K562 (cell line): Measurements from ENCODE around the gene CD151. TPM values are rescaled to one million over a fixed set of nuclear protein-coding genes. Genes with fewer than 3 reads are reported as not detected.

Experiments
- ATAC-seq: fragments of 200-7000 bp; cut with Tn5 transposase; 3 replicates; pipeline ENCODE4 v1.9.1; 2020; ENCODE audit warnings: moderate library complexity
- BruUV-seq: library from RNA; stranded (reverse); fragments of 400-500 nt; replicated peaks from 2 replicates; lab custom pipeline; 2021; lab: Mats Ljungman, UMichigan
- CTCF ChIA-PET: fragments of 300-600 bp; formaldehyde crosslinking; extraction: SDS; loops from one replicate; lab custom pipeline; 2021; ENCODE audit warnings: low intra/inter-chr PET ratio; lab: Yijun Ruan, JAX
- POLR2A ChIA-PET: fragments of 300-600, 350-650 bp; sonication (Branson Sonifier 250); formaldehyde crosslinking; extraction: SDS; loops from one replicate; lab custom pipeline; 2021; ENCODE audit warnings: antibody characterized with exemption, inconsistent platforms; lab: Yijun Ruan, JAX
- DNase-seq, 4 experiments: peaks; one replicate each; pipeline versions ENCODE4 v3.0.0 to v3.0.0-alpha.2; 2011 to 2018; ENCODE audit warnings: low spot score in 3 of 4, mixed read lengths in 3 of 4; ENCODE audit errors: extremely low read depth in 1 of 4
- FAIRE-seq: peaks from 2 replicates; lab custom pipeline; 2011; peaks lifted over from hg19 to GRCh38; lab: Jason Lieb, UNC
- H2AFZ ChIP-seq: 2 replicates; pipeline ENCODE4 v1.6.0; 2011; ENCODE audit warnings: low read depth, low read length, control low read depth, inconsistent platforms
- H3K27ac ChIP-seq: fragments of 200-600 bp; 3 replicates; pipeline ENCODE4 v1.8.0; 2011; ENCODE audit warnings: low read depth, mild to moderate bottlenecking, control low read depth, inconsistent platforms, low read length, moderate library complexity, mixed read lengths; ENCODE audit errors: extremely low read depth
- H3K27me3 ChIP-seq, 2 experiments: fragments of 300-600 bp in 1 of 2; 2 replicates in 1 of 2; 3 replicates in 1 of 2; pipeline versions ENCODE4 v1.6.0 to v1.8.0; 2011; ENCODE audit warnings: inconsistent platforms in 2 of 2, low read length in 2 of 2, mild to moderate bottlenecking in 1 of 2, mixed read lengths in 1 of 2, moderate library complexity in 1 of 2; ENCODE audit not compliant: control insufficient read depth in 2 of 2, insufficient read depth in 2 of 2
- H3K36me3 ChIP-seq: fragments of 300-600 bp; 3 replicates; pipeline ENCODE4 v1.8.0; 2011; ENCODE audit warnings: mild to moderate bottlenecking, low read length, inconsistent platforms; ENCODE audit not compliant: control insufficient read depth, insufficient read depth
- H3K4me1 ChIP-seq, 2 experiments: fragments of 200-600 bp in 1 of 2; replicated peaks in 1 of 2; 2 replicates in 1 of 2; 3 replicates in 1 of 2; pipeline versions ENCODE4 v1.5.1 to v1.8.0; 2011; ENCODE audit warnings: inconsistent platforms in 2 of 2, low read length in 2 of 2, mild to moderate bottlenecking in 1 of 2, mixed read lengths in 1 of 2, moderate library complexity in 1 of 2; ENCODE audit not compliant: control insufficient read depth in 2 of 2, insufficient read depth in 2 of 2
- H3K4me2 ChIP-seq: 2 replicates; pipeline ENCODE4 v1.6.1; 2011; ENCODE audit warnings: low read length, control low read depth, inconsistent platforms, mixed read lengths; ENCODE audit not compliant: insufficient read depth
- H3K4me3 ChIP-seq: fragments of 200-600 bp; sonication (generic), shearing (Covaris generic); 2 replicates; pipeline ENCODE4 v1.5.1; 2016; ENCODE audit warnings: control low read depth, inconsistent platforms
- H3K79me2 ChIP-seq: fragments of 200-600 bp; 3 replicates; pipeline ENCODE4 v1.8.0; 2011; ENCODE audit warnings: low read length, inconsistent platforms; ENCODE audit not compliant: control insufficient read depth, insufficient read depth
- H3K9ac ChIP-seq, 2 experiments: 2 replicates each; pipeline versions ENCODE4 v1.6.0 to v1.6.1; 2011; ENCODE audit warnings: low read depth in 2 of 2, low read length in 2 of 2, control low read depth in 1 of 2, inconsistent platforms in 1 of 2, mild to moderate bottlenecking in 1 of 2, mixed read lengths in 1 of 2; ENCODE audit not compliant: insufficient read depth in 1 of 2
- H3K9me1 ChIP-seq: one replicate; pipeline ENCODE4 v1.6.0; 2011; ENCODE audit warnings: inconsistent platforms, mild to moderate bottlenecking, low read length, moderate library complexity; ENCODE audit not compliant: control insufficient read depth, insufficient read depth
- H3K9me3 ChIP-seq: replicated peaks from 2 replicates; pipeline ENCODE4 v1.5.1; 2011; ENCODE audit warnings: low read depth, low read length, inconsistent platforms; ENCODE audit not compliant: control insufficient read depth, insufficient read depth
- H4K20me1 ChIP-seq: replicated peaks from 2 replicates; pipeline ENCODE4 v1.6.1; 2011; ENCODE audit warnings: low read length, inconsistent platforms, mixed read lengths; ENCODE audit not compliant: control insufficient read depth, insufficient read depth
- CBX1 ChIP-seq: sonication (generic); IDR thresholded peaks from 2 replicates; pipeline ENCODE4 v1.6.1; 2016; ENCODE audit warnings: antibody characterized with exemption, low read depth, mild to moderate bottlenecking
- DMBX1 ChIP-seq: fragments of 250-450 bp; sonication (Bioruptor Pico); IDR thresholded peaks from 2 replicates; pipeline ENCODE4 v1.8.0; 2022; ENCODE audit warnings: inconsistent platforms, mild to moderate bottlenecking, moderate library complexity, borderline replicate concordance
- HMGN3 ChIP-seq: IDR thresholded peaks from 2 replicates; pipeline ENCODE4 v1.6.1; 2011; ENCODE audit warnings: borderline replicate concordance, low read depth, mild to moderate bottlenecking, mixed read lengths, low read length; ENCODE audit not compliant: insufficient read length; ENCODE audit errors: extremely low read depth
- MCM3 ChIP-seq: fragments of 450-650 bp; IDR thresholded peaks from 2 replicates; pipeline ENCODE4 v1.6.1; 2016
- NCOA4 ChIP-seq: fragments of 450-650 bp; IDR thresholded peaks from 2 replicates; pipeline ENCODE4 v1.6.1; 2018; ENCODE audit warnings: mild to moderate bottlenecking; ENCODE audit not compliant: partially characterized antibody
- RFX7 ChIP-seq: fragments of 250-450 bp; sonication (Bioruptor Pico); IDR thresholded peaks from 2 replicates; pipeline ENCODE4 v1.5.1; 2021; ENCODE audit warnings: mild to moderate bottlenecking
- SAFB ChIP-seq: fragments of 200-400 bp; formaldehyde crosslinking; IDR thresholded peaks from 2 replicates; pipeline ENCODE4 v1.6.1; 2017; ENCODE audit warnings: low read depth, low read length, borderline replicate concordance
- SMARCE1 ChIP-seq: fragments of 450-650 bp; IDR thresholded peaks from 2 replicates; pipeline ENCODE4 v1.7.1; 2016; ENCODE audit warnings: mild to moderate bottlenecking
- TAF15 ChIP-seq: fragments of 200-400 bp; formaldehyde crosslinking; IDR thresholded peaks from 2 replicates; pipeline ENCODE4 v1.6.1; 2017; ENCODE audit warnings: mild to moderate bottlenecking, low read depth, low read length, moderate library complexity
- TEAD1 ChIP-seq, 2 experiments: fragments of 450-650 bp in 1 of 2; sonication (generic) in 1 of 2; formaldehyde crosslinking; IDR thresholded peaks; 2 replicates each; pipeline versions ENCODE4 v1.4.0 to v1.8.0; 2020 to 2022; ENCODE audit warnings: mild to moderate bottlenecking in 2 of 2, missing genetic modification reagents in 1 of 2
- ZNF197 ChIP-seq: fragments of 200-800 bp; sonication (Bioruptor generic); IDR thresholded peaks from 2 replicates; pipeline ENCODE4 v1.6.1; 2016; ENCODE audit warnings: low read depth, missing genetic modification characterization, missing compliant biosample characterization
- ZNF311 ChIP-seq: fragments of 250-450 bp; sonication (Bioruptor Pico); IDR thresholded peaks from 2 replicates; pipeline ENCODE4 v1.4.0; 2020; ENCODE audit warnings: mild to moderate bottlenecking, moderate library complexity
- WGBS: fragments of 100-300 bp; shearing (Covaris generic); methylation state at CpG from one replicate; pipeline ENCODE4 v1.1.6; 2016; ENCODE audit warnings: low coverage, mixed read lengths; ENCODE audit not compliant: insufficient coverage; ENCODE audit errors: missing lambda C conversion rate; 5-methylcytosine and 5-hydroxymethylcytosine counted together
- in situ Hi-C: fragments of 300-500 bp; cut with MboI; formaldehyde crosslinking; loops from 4 replicates; pipeline ENCODE4 v1.15.0; 2018; ENCODE audit warnings: inconsistent platforms, mixed read lengths
- intact Hi-C: fragments of 100-400 bp; cut with micrococcal nuclease; formaldehyde crosslinking; loops from 2 replicates; pipeline ENCODE4 v1.14.2; 2022
- polyA plus RNA-seq, 8 experiments: library from polyadenylated mRNA; depleted of rRNA in 4 of 8; stranded (reverse) in 5 of 8; unstranded in 3 of 8; fragments of >200 nt; fragmentation: Nextera tagmentation in 2 of 8; fragmentation: Illumina TruSeq in 1 of 8; extraction: Ambion mirVana in 2 of 8; extraction: Trizol in 1 of 8; gene quantifications; 2 replicates each; pipeline versions ENCODE4 v1.2.1 to v1.2.3, GENCODE V29; 2011 to 2014; ENCODE audit warnings: inconsistent platforms in 1 of 8, missing spikeins in 1 of 8
- total RNA-seq, 7 experiments: library from RNA; depleted of rRNA in 6 of 7; stranded (reverse); fragments of >200 nt in 6 of 7; fragmentation: Illumina TruSeq in 2 of 7; extraction: Trizol in 2 of 7; gene quantifications; 2 replicates each; pipeline versions ENCODE4 v1.2.1 to v1.2.3, GENCODE V29; 2011 to 2021; ENCODE audit warnings: low replicate concordance in 1 of 7
- TF ChIP-seq, protein P1 (sequence below): sonication (generic); formaldehyde crosslinking; IDR thresholded peaks from 2 replicates; pipeline ENCODE4 v1.8.0; 2022; ENCODE audit warnings: missing genetic modification reagents, mild to moderate bottlenecking, moderate library complexity, borderline replicate concordance
- TF ChIP-seq, protein P2 (sequence below): fragments of 250-450 bp; sonication (Bioruptor Pico); IDR thresholded peaks from 2 replicates; pipeline ENCODE4 v1.4.0; 2020
- TF ChIP-seq, protein P3 (sequence below): conservative IDR thresholded peaks from 2 replicates; pipeline ENCODE4 v1.6.1; 2011; ENCODE audit warnings: low read depth, mild to moderate bottlenecking, low read length; ENCODE audit not compliant: control insufficient read depth
- TF ChIP-seq, protein P4 (sequence below): IDR thresholded peaks from 2 replicates; pipeline ENCODE4 v1.6.1; 2011; ENCODE audit warnings: borderline replicate concordance, low read depth, mild to moderate bottlenecking, moderate library complexity, low read length; ENCODE audit not compliant: insufficient read depth, poor library complexity, severe bottlenecking

Gene CD151
- total and polyA plus RNA-seq, 9 of the 15 experiments (the other 6 are each of a cell fraction or from before 2014, with no cell fraction given): 2.3 to 187 (median 140) TPM

DNA sequence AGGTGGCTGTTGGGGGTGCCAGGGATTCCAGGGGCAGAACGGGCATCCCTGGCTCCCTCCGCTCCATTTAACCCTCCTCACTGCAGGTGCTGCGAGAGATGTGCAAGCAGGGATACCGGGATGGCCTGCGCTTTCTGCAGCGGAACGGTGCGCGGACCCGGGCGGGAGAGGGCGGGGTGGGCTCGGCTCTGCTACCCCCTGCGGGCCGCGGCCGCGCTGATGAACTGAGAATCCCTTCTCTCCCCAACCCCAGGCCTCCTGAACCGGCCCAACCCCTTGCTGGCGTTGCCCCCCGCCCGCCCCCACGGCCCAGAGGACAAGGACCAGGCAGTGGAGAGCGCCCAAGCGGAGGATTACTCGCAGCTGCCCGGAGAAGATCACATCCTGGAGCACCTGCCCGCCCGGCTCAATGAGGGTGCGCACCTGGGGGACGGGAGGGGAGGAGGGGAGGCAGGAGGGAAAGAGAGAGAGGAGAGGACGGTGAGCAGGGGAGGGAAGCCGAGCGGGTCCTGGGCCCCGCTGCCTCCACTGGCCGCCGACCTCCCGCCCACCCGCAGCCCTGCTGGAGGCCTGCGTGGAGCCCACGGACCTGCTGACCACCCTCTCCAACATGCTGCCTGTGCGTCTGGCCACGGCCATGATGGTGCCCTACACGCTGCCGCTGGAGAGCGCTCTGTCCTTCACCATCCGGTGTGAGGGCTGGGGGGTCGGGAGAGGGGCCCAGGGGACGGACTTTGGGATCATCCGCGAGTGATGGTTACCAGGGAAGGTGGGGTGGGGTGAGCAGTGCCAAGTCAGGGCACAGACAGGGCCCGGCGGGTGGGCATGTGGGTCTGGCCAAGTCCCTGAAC, 9.1 kb upstream of the CD151 start:
- Histone ChIP-seq H4K20me1 (peaks cover 13% of the 10 kb centered on the region), H3K4me2 (no peak overlapping the region), H3K36me3 (peaks cover 37% of the 10 kb centered on the region; the same call in 1 of the 3 replicates), H2AFZ (no peak overlapping the region), H3K9me1 (peaks cover 6% of the 10 kb centered on the region), H3K27me3 (no peaks in the 10 kb centered on the region), H3K4me3 (no peak overlapping the region), H3K9me3 (no peaks in the 10 kb centered on the region), H3K79me2 (peaks cover 29% of the 10 kb centered on the region), H3K9ac (no peak overlapping the region), H3K27ac (no peak overlapping the region), H3K4me1 (peaks cover 30 to 91% of the 10 kb centered on the region in 2 experiments)
- in situ Hi-C loops: no loop called here
- WGBS: 94% methylated on average over 21 of the region's 53 CpGs
- ATAC-seq (no peak), DNase-seq (no peak), FAIRE-seq (no peak)
- no TSS peak for BruUV-seq
- ChIA-PET CTCF (no interaction called here), POLR2A (interaction anchor here (0.5 to 2.5 kb wide), 7 partner anchors 8 to 33 kb away, joined by 3 to 20 read pairs (median 3); partner anchors contain the start of gene RPLP2)
- intact Hi-C loops: no loop called here
- TF ChIP-seq HMGN3 (peak; percentile 17), ZNF197 (CRISPR knock-in tag) (no peak), TAF15 (0 out of 2 replicates have a peak, but pooled peaks have one; percentile 69), SMARCE1 (no peak), NCOA4 (no peak), MCM3 (no peak), RFX7 (CRISPR knock-in tag) (no peak), SAFB (no peak), DMBX1 (CRISPR knock-in tag) (no peak), TEAD1 (CRISPR knock-in tag; IDR thresholded peaks at IDR 0.05) (no peak), ZNF311 (CRISPR knock-in tag) (no peak), CBX1 (no peak)
- TF ChIP-seq, protein P1, sequence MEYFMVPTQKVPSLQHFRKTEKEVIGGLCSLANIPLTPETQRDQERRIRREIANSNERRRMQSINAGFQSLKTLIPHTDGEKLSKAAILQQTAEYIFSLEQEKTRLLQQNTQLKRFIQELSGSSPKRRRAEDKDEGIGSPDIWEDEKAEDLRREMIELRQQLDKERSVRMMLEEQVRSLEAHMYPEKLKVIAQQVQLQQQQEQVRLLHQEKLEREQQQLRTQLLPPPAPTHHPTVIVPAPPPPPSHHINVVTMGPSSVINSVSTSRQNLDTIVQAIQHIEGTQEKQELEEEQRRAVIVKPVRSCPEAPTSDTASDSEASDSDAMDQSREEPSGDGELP: no peak
- TF ChIP-seq, protein P2, sequence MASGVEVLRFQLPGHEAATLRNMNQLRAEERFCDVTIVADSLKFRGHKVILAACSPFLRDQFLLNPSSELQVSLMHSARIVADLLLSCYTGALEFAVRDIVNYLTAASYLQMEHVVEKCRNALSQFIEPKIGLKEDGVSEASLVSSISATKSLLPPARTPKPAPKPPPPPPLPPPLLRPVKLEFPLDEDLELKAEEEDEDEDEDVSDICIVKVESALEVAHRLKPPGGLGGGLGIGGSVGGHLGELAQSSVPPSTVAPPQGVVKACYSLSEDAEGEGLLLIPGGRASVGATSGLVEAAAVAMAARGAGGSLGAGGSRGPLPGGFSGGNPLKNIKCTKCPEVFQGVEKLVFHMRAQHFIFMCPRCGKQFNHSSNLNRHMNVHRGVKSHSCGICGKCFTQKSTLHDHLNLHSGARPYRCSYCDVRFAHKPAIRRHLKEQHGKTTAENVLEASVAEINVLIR (CRISPR knock-in tag): no peak
- TF ChIP-seq, protein P3, sequence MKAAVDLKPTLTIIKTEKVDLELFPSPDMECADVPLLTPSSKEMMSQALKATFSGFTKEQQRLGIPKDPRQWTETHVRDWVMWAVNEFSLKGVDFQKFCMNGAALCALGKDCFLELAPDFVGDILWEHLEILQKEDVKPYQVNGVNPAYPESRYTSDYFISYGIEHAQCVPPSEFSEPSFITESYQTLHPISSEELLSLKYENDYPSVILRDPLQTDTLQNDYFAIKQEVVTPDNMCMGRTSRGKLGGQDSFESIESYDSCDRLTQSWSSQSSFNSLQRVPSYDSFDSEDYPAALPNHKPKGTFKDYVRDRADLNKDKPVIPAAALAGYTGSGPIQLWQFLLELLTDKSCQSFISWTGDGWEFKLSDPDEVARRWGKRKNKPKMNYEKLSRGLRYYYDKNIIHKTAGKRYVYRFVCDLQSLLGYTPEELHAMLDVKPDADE: no peak
- TF ChIP-seq, protein P4, sequence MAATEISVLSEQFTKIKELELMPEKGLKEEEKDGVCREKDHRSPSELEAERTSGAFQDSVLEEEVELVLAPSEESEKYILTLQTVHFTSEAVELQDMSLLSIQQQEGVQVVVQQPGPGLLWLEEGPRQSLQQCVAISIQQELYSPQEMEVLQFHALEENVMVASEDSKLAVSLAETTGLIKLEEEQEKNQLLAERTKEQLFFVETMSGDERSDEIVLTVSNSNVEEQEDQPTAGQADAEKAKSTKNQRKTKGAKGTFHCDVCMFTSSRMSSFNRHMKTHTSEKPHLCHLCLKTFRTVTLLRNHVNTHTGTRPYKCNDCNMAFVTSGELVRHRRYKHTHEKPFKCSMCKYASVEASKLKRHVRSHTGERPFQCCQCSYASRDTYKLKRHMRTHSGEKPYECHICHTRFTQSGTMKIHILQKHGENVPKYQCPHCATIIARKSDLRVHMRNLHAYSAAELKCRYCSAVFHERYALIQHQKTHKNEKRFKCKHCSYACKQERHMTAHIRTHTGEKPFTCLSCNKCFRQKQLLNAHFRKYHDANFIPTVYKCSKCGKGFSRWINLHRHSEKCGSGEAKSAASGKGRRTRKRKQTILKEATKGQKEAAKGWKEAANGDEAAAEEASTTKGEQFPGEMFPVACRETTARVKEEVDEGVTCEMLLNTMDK: no peak
